Endometrial microvascular endothelial cells (primary cell): ENCODE data around the gene HGF. TPM values are rescaled to one million over a fixed set of nuclear protein-coding genes. Genes with fewer than 3 reads are reported as not detected.
"Not testable (repeated sequence)": the region's sequence is repeated elsewhere in the genome, so short reads cannot be mapped to it uniquely, and the experiment has no call there.

ENCODE experiments used
- in situ Hi-C: cut with HindIII; loops from 2 replicates; pipeline ENCODE4 v1.10.0; 2017; ENCODE audit warnings: low sequenced_read_pairs, low pct_unique_long_range_greater_than_20kb; ENCODE audit errors: inconsistent ontology term
- total RNA-seq: library from RNA; depleted of rRNA; stranded (reverse); fragments of >200 nt; gene quantifications from one replicate; pipeline ENCODE4 v1.2.3, GENCODE V29; 2015; ENCODE audit errors: inconsistent ontology term

The HGF gene
- total RNA-seq, 1 donor from 2014 or later, result 14.8 TPM

- in situ Hi-C loops, result no loop called here
Measured at GRCh38 chr7:81736091-81736490, 33.8 kb downstream of the HGF start.

DNA sequence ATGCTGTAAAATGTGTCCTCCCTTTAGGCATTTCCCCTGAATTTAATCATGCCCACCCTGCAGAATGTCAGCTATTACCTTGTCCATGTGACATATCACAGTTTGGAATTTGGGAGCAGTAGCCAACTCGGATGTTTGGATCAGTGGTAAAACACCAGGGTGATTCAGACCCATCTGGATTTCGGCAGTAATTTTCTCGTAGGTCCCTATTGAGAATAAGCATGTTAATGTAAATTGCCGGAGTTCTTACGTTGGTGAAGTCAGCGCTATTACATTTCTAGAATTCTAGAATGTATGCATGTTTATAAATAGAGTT lies 44.1 kb downstream of the HGF start:
- in situ Hi-C loops, result no loop called here

- in situ Hi-C loops, result no loop called here
Measured at GRCh38 chr7:81725003-81725811, 44.6 kb downstream of the HGF start.

- in situ Hi-C loops, result not testable (repeated sequence)
Measured at GRCh38 chr7:81722250-81722649, 47.6 kb downstream of the HGF start.

DNA sequence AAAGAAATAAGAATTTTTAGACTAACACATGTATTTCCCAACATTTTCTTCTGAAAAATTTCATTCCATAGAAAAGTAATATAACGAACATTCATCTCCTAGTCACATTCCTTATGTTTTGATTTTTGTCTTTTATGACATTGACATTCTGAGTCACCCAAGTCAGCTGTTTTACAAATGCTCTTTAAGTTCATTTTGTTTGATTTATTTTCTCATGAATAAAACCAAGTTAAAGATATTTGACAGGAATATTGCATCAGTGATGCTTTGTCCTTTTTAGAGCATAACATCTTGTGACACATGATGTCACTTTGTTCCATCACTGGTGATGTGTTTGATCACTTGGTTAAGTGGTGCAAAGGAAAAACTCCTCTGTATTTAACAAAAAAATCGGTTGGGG lies 48.4 kb downstream of the HGF start:
- in situ Hi-C loops, result no loop called here

DNA sequence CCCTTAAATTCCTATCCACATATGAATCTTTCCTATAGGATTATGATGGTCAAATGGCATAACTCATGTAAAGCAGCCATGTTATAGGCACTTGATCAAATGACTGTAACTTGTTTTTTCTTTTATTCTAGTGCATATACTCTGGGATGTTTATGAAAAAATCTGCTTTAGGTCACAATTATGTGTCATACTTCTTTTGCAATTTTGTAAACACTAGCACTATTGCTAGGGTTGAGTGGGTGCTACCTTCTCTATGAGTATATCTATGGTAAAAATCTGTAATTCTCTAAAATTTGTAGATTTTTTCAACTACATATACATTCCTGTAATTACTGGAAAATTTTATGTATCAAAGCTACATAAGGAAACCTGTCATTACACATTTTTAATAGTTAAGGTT lies 50.0 kb downstream of the HGF start:
- in situ Hi-C loops, result no loop called here

GRCh38 chr7:81715984-81716588 lies 53.8 kb downstream of the HGF start:
- in situ Hi-C loops, result no loop called here

- in situ Hi-C loops, result no loop called here
Measured at GRCh38 chr7:81714306-81714705, 55.5 kb downstream of the HGF start.

DNA sequence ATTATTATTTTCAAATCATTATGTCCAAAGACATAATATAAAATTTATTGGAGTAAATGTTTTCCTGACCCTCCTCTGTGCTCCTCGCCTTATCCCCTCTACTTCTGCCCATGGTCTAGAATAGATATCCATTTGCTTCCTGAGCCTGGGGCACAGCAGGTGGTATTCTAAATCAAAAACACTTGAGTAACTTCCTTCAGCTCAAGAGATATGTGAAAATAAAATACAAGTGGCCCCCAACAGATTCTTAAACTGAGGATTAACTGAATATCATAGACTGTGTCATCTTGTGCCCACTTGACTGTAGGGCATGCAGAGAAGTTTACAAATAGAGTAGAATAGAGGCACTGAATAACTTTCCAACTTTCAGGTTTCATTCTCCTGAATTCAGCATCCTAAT lies 59.1 kb downstream of the HGF start:
- in situ Hi-C loops, result no loop called here

DNA sequence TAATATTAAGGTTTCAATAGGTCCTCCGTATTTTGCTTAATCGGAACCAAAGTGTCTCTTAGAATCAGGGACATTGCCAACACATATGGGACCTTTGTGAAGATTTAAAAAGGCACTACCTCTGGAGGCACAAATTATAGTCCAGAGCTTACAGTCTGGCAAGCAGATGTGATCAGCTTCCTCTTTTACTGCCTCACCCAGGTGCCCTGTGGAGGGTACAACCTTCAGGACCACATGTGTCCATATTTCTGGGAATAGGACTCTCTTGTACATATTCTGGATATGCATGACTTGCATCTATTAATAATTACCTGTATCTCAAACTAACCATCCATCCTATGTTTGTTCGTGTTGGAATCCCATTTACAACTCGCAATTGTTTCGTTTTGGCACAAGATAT lies 60.0 kb downstream of the HGF start:
- in situ Hi-C loops, result no loop called here

DNA sequence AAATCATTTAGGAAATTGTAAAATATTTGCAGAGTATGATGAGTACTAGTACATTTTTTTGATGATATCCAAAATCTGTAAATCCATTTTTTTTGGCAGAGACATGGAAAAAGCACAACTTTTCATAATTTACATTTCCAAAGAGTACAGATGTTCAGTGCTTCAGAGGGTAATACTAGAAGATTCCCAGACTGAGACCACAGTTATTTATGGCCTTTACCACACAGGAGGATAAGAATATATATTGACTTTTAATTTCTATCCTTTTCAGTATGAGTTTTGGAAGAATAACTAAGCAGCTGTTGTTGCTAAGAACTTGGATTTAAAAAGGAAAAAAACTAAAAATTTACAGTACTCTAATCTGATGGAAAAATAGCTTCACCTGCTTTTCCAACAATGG lies 61.9 kb downstream of the HGF start:
- in situ Hi-C loops, result no loop called here

DNA sequence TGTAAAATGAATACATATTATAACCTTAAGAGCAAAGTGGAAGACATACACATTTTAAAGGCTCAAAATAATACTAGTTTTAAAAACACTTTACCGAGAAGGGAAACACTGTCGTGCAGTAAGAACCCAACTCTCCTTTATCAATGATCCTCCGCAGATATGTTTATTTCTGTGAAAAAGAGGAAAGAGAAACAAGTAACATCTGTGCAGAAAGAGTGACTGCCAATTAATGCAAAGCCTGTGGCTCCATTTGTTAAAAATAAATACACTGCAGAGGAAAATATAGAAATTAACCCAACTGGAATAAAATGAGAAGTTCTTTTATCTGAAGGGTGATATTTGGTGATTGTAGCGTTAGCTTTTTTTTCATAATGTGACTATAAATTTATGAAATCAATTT lies 62.7 kb downstream of the HGF start:
- in situ Hi-C loops, result no loop called here

DNA sequence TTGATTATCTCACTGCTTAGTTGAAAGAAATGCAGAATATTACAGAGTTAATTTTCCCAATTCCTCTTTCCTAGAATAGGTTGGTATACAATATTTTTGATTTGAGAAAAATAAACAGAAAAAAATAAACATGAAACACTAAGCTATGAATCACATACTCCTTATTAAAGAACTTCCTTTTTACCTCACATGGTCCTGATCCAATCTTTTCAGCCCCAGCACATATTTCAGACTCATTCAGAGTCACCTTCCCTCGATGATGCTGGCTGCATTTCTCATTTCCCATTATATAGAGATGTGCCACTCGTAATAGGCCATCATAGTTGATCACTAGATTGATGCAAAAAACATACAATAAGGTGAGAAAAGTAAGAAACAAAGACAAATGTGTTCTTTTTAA lies 64.6 kb downstream of the HGF start:
- in situ Hi-C loops, result no loop called here

GRCh38 chr7:81704595-81704994 lies 65.3 kb downstream of the HGF start:
- in situ Hi-C loops, result no loop called here

GRCh38 chr7:81698965-81699364 lies 70.9 kb downstream of the HGF start:
- in situ Hi-C loops, result no loop called here

DNA sequence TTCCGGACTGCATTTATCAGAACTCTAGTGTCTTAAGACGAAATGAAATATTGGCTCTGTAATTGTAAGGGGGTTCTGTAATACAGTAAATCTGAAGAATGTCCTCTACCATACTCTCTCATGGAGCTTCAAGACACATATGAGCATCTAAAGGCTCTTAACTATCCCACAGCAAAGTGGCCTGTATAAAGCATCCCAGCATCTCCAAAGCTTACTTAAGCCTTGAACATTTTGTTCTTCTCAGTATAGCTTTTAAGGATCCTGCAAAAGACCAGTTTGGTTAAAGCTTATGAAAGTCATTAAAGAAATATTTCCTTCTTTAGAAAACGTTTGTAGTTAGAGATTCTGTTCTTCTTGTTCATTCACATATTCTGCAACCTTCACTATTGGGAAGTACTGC lies 75.1 kb downstream of the HGF start:
- in situ Hi-C loops, result no loop called here

DNA sequence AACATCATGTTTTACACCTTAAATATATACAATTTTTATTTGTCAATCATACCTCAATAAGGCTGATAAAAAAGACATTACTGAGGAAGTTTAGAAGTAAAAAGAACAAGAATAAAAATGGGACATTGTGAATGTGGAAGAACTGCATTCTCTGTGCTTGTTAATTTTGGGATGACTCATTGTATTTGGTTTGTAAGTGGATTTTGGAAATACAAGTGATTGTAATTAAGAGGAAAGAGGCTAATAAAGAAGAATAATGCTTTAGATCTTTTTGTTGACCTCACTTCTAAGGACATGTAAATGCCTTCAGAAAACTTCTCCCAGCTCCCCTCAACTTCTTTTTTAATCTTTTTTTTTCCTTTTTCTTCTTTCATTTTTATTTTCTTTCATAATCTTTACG lies 76.0 kb downstream of the HGF start:
- in situ Hi-C loops, result no loop called here

DNA sequence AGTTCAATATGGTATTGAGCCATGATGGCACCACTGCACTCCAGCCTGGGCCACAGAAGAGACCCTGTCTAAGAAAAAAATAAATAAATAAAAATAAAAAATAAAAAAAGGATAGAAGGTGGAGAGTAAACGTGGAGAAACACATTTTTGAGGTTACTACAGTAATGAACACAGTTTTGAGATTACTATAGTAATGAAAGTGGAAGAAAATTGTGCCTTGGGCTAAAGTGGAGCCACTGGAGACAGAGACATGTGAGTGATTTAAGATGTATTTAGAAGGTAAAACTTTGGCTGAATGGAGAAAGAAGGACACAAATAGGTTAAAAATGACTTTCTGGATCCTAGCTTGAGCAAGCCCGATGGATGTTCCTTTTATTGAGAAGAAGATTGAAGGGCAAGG lies 76.8 kb downstream of the HGF start:
- in situ Hi-C loops, result no loop called here

GRCh38 chr7:81692146-81692905 lies 77.5 kb downstream of the HGF start:
- in situ Hi-C loops, result no loop called here

DNA sequence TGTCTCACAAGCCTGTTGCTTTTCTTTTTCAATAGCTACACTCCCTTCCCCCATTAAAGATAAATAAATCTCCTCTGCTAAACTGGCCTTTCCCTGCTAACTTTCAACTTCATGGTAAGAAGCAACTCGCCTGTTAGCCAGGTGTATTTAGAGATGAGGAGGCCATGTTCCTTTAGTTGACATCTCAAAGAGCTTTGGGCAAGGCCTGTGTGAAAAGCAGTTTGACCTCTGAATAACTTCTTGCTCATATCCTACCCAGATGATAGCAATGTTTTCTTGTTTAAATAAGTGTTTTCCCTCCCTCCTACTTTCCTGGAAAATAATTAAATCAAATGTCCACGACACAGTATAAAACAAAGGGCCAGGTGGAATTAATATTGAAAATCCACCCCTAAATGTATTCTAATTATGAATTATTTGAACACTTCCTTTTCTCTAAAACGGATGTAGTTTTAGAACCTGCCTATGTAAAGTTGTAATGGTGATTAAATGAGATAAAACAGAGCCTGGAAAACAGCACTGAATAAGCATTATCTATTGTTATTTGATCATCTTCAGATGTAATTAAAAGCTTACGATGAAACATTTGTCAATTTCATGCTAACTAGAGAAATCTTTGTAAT lies 78.5 kb downstream of the HGF start:
- in situ Hi-C loops, result no loop called here
